ENCODE data around the gene FAM234B.

Gene FAM234B

GRCh38 chr12:13091832-13092231 is 47.7 kb downstream of the FAM234B start:
- DNase-seq (ENCODE audit: low spot score), result no peak

GRCh38 chr12:13093191-13093847 is 49.1 kb downstream of the FAM234B start:
- no peak for DNase-seq (ENCODE audit: low spot score)

- no peak for DNase-seq (ENCODE audit: low spot score)
Observed at GRCh38 chr12:13093848-13094220, 49.7 kb downstream of the FAM234B start.

- DNase-seq (ENCODE audit: low spot score), result no peak
Observed at GRCh38 chr12:13094367-13094766, 50.2 kb downstream of the FAM234B start.

- DNase-seq (ENCODE audit: low spot score), result no peak
Observed at GRCh38 chr12:13095266-13095995, 51.2 kb downstream of the FAM234B start.

GRCh38 chr12:13097491-13098011 is 53.4 kb downstream of the FAM234B start:
- DNase-seq (ENCODE audit: low spot score), result no peak

GRCh38 chr12:13099066-13099843 is 55.1 kb downstream of the FAM234B start:
- DNase-seq (ENCODE audit: low spot score), result no peak

GRCh38 chr12:13099844-13100604 is 55.8 kb downstream of the FAM234B start:
- no peak for DNase-seq (ENCODE audit: low spot score)

- DNase-seq (ENCODE audit: low spot score), result no peak
Observed at GRCh38 chr12:13100605-13100881, 56.4 kb downstream of the FAM234B start.

- DNase-seq (ENCODE audit: low spot score), result peak; percentile 94
Observed at GRCh38 chr12:13100882-13101769, 56.9 kb downstream of the FAM234B start.

- DNase-seq (ENCODE audit: low spot score), result no peak
Observed at GRCh38 chr12:13101821-13102375, 57.7 kb downstream of the FAM234B start.

- no peak for DNase-seq (ENCODE audit: low spot score)
Observed at GRCh38 chr12:13102461-13103195, 58.4 kb downstream of the FAM234B start.

GRCh38 chr12:13103391-13104033 is 59.3 kb downstream of the FAM234B start, which contains the start of gene GSG1:
Gene GSG1 (minus strand): TSS chr12:13103667. CDS start chr12:13103512, 155 bp downstream.
- DNase-seq (ENCODE audit: low spot score), result no peak

- DNase-seq (ENCODE audit: low spot score), result no peak
Observed at GRCh38 chr12:13104409-13104808, 60.2 kb downstream of the FAM234B start.

GRCh38 chr12:13105781-13106180 is 61.6 kb downstream of the FAM234B start:
- DNase-seq (ENCODE audit: low spot score), result no peak

- DNase-seq (ENCODE audit: low spot score), result no peak
Observed at GRCh38 chr12:13106666-13107065, 62.5 kb downstream of the FAM234B start.

- no peak for DNase-seq (ENCODE audit: low spot score)
Observed at GRCh38 chr12:13112968-13113367, 68.8 kb downstream of the FAM234B start.

- no peak for DNase-seq (ENCODE audit: low spot score)
Observed at GRCh38 chr12:13114251-13115052, 70.3 kb downstream of the FAM234B start.

- DNase-seq (ENCODE audit: low spot score), result no peak
Observed at GRCh38 chr12:13116259-13116658, 72.1 kb downstream of the FAM234B start.
